Fibroblast of gingiva (primary cell): ENCODE results near the gene BEAN1.

Source experiments
- DNase-seq: peaks from one replicate; pipeline ENCODE4 v3.0.0-alpha.2; 2011; ENCODE audit warnings: low read depth

BEAN1 gene

GRCh38 chr16:66419527-66419926 is 7.6 kb upstream of the BEAN1 start:
- DNase-seq: no peak

- DNase-seq: no peak
These were observed 6.7 kb upstream of the BEAN1 start for GRCh38 chr16:66420396-66420795.

DNA sequence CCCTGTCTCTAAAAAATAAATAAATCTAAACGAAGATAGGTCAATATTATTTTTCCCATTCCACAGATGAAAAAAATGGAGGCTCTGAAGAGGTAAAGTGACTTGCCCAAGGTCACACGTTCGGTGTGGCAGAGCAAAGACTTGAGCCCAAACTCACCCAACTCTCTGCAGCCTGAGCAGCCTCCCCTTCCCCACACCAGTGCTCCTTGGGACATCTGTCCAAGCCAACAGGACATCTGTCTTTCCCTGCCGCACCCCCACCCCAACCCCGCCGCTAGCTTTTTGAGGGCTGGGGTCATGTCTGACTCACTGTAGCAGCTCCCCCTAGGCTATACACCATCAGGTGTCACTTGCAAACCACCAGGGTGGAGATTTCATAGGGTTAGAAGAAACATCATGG is 5.2 kb upstream of the BEAN1 start:
- no peak for DNase-seq

DNA sequence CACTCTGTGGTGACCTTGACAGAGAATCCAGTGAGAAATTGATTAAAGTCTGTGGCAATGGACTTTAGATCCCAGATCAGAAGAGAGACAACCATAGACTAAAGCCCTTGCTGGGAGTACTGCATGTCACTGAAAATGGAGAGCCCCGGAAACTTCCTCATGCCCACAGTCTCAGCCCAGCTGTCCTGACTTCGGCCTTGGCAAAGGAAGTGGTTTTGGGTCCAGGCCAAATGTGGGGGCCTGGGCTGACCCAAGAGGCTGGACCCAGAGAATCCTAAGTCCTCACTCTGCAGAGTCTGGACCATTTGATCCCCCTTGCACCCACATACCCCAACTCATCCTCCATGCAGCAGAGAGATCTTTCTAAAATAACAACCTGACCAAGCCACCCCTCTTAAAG is 4.7 kb upstream of the BEAN1 start:
- DNase-seq: no peak

DNA sequence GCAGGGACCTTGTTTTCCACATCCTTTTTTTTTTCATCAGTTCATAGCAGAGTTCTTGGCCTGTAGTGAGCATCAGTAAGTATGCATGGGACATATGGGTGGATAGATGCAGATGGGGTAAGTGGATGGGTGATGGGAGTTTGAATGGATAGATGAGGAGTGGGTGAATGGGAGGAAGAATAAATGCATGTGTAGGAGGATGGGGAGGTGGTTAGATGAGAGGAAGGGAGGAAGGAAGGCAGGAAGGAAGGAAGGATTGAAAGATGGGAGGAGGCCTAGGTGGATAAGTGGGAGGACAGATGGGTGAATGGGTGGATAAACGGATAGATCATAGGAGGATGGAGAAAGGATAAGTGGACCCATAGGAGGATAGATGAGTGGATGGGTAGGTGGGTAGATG is 3.9 kb upstream of the BEAN1 start:
- no peak for DNase-seq

DNA sequence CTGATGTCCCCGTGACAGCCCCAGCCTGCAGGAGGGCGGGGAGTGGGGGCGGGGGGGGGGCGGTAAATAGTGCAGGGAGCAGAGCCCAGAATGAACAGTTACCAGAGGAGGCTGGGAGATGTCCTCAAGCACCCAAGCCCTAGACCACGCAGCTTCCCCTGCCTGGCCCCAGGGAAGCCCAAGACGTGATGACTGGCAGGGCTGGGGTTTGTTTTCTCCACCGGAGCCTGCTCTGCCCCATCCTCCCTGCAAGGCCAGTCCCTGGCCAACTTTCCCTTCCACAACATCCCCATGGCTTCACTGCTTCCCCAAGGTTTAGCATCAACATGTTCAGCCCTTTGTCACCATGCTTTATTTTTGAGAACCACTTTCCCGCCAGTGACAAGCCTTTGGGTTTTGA is 1.4 kb upstream of the BEAN1 start:
- DNase-seq: no peak

GRCh38 chr16:66426112-66427035 is 721 bp upstream of the BEAN1 start:
- DNase-seq: no peak

GRCh38 chr16:66427871-66428681 is 981 bp downstream of the BEAN1 start:
- no peak for DNase-seq

GRCh38 chr16:66428682-66429251 is 1.7 kb downstream of the BEAN1 start:
- DNase-seq: no peak

DNA sequence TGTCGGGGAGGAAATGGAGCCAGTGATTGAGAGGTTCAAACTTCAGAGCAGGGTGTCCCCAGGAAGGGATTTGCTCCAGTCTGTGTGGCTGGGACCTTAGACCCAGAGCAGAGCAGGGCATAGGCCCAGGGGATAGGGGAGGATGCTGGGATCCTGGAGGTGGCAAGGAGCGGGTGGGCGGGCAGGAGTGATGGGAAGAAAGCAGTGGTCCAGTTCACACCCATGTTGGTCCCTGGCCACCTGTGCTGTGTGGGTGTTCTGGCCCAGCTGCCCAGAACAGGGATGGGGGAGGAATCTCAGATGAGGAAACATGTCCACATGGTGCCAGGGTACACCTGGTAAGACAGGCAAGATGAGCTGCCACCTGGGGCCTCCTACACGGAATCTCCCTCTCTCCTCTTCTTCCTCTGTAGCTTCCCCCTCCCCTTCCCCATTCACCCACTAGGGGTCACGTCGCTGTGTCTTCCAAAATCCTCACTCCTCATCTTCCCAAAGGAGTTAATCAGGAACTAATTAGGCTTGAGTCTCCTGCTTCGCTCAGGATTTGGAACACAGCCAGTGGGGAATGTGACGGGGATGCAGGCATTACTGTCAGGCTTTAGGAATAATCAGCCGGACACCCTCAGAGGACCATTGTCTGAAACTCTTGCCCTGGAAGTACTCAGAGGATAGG is 2.3 kb downstream of the BEAN1 start:
- no peak for DNase-seq

DNA sequence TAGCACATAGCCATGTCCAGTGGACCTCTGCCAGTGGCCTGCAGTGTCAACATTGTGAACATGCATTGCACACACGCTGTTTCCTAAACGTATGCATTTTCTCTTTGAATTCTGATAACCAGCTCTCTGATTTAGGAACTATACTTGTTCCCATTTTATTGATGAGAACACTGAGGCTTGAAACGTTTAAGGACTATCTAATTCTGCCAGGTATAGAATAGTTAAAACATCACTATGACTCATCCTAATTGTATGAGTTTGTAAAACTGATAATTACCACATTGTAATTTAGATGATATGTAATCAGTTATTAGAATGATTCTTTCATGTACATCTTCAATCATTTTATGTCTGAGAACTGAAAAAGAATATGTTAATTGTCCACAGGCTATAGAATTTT is 3.1 kb downstream of the BEAN1 start:
- DNase-seq: no peak

GRCh38 chr16:66431760-66432159 is 4.7 kb downstream of the BEAN1 start:
- DNase-seq: no peak

- no peak for DNase-seq
These were observed 5.3 kb downstream of the BEAN1 start for GRCh38 chr16:66432429-66432828.

DNA sequence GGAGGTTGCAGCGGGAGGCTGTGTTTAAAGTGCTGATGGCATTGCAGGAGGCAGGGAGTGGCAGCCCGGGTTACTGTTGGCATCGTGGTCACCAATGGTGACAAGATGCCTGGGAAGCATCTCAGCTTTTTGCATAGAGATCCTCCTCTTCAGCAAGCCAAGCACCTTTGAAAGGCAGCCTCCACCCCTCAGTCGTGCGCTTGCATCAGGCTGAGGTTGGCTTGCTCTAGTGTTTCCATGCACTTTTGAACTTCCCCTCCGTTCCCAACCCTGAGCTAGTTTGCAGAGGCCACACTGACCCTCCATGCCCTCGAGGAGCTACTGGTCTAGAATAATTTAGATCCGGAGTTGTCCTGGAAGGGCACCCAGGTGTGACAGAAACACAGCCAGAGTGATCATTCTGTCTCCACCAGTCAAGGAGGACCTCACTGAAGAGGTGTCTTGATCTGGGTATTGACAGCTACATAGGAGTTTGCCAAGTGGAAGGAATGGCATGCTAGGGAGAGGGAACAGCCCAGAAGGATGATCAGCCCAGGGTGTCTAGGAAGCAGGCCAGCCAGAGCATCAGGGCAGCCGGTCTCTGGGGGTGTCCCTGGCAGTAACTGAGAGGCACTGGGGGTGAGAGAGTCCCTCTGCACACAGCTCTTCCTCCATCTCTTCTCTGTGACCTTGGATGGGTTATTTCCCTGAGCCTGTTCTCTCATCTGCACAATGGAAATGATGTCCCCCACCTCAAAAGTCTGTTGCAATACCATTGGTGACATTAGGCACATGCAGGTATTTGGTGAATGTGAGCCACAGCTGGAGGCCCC is 7.7 kb downstream of the BEAN1 start:
- DNase-seq: no peak

GRCh38 chr16:66435896-66436295 is 8.8 kb downstream of the BEAN1 start:
- no peak for DNase-seq

DNA sequence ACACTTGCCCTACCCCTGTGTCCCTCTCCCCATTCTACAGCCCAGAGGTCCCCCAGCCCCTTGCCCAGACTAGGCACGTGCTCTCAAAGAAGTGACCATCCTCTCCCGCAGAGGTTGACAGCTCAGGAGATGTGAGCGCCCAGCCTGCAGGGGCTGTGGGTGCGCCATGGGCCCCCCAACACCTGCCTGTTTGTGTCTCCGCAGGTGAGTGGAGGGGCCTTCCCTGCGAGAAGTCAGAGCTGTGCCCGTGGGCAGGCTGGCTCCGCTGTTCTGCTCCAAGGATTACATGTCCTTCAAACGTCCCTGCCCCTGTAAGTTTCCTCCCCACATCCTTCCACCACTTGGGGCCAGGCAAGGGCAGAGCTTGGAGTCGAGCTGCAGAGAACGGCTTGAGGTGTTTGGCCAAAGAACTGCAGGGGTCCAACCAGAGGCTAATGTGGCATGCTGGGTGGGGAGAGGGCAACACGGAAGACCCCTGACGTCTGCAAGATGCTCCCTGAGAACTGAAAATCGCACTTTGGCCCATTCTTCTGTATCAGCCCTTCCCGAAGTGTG is 10.4 kb downstream of the BEAN1 start:
- no peak for DNase-seq

DNA sequence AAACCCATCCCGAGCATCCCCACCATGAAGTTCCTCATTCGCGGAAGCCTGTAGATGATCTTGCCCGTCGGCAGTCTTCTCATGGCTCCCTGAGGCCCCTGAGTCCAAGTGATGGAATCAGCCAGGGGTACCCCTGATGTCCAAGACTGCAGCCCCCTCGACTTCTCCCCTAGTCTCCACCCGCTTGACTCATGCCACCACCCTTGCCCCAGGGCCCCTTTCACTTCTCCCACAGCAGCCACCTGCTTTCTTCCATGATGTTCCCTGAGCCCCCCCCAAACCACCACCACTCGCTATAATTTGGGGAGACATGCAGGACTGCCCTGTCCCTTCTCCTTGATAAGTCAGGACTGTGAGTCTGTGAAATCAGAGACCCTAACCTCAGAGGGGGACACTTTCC is 11.4 kb downstream of the BEAN1 start:
- DNase-seq: no peak

DNA sequence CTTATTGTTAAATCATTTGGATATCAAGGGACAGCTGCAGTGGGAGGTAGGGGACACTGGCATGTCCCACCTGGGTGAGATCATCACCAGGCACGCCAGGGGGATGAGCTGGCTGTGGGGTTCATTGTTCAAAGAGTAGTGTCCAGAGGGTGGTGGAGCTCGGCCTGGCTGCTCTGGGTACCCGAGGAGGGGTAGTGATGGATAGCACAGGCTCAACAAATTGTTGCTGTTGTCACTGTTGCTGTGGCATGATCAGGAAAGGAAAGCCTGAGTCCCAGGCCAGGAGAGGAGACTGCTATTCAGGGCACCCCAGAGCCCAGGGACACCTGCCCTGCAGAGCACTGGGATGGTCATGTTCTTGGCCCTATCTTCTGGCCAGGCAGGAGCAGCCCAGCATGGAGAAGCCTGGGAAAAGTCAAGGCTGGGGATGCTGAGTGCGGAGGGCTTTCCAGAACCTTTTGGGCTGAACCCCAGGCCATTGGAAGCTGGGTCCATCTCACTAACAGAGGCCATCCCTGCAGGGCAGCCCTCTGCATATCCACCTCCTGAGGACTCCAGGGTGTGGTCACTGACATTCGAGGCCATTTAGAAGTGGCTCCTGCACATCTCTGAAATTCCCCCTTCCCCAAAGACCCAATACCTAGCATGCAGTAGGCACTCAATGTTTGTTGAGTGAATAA is 12.1 kb downstream of the BEAN1 start:
- DNase-seq: no peak

DNA sequence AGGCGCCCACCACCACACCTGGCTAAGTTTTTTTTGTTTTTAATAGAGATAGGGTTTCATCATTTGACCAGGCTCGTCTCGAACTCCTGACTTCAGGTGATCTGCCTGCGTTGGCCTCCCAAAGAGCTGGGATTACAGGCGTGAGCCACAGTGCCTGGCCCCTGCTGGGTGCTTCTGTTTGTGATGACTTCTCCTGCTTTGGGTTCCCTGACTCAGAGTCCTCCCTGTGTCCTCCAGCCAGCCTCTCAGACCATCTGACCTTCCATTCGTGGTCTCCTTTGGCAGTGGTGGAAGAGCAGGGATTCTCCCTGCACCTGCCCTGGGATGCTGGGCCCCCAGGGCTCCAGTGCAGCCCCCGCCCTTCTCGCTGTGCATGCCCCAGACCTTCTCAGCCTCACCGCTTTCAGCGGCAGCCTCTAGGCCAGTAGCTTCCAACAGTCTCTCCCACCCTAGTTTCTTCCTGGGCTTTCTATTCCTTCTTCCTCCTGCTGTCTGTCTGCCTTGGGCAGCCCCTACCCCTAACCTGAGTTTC is 13.2 kb downstream of the BEAN1 start:
- DNase-seq: no peak

DNA sequence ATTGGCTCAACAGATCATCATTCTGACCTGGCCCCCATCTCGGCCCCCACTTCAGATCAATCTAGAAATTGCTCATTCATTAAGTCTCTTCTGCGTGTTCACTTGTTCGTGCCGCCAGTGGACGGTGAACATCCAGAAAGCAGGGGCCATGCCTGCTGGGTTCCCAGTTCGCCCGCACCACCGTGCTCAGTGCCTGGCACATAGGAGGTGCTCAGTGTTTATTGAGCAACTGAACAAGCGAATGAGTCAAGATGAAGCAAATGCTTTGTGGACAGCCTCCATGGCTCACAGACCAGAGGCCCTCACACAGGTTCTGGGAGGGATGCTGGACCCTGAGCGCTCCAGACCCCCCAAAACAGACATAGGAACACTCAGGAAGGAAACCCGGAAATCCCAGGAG is 13.9 kb downstream of the BEAN1 start:
- no peak for DNase-seq
